Measurements from ENCODE around the gene WNT9A. TPM values are rescaled to one million over a fixed set of nuclear protein-coding genes. Genes with fewer than 3 reads are reported as not detected.

The WNT9A gene
- total RNA-seq, 2 experiments from 2014 or later = 0.30 to 0.50 TPM

DNA sequence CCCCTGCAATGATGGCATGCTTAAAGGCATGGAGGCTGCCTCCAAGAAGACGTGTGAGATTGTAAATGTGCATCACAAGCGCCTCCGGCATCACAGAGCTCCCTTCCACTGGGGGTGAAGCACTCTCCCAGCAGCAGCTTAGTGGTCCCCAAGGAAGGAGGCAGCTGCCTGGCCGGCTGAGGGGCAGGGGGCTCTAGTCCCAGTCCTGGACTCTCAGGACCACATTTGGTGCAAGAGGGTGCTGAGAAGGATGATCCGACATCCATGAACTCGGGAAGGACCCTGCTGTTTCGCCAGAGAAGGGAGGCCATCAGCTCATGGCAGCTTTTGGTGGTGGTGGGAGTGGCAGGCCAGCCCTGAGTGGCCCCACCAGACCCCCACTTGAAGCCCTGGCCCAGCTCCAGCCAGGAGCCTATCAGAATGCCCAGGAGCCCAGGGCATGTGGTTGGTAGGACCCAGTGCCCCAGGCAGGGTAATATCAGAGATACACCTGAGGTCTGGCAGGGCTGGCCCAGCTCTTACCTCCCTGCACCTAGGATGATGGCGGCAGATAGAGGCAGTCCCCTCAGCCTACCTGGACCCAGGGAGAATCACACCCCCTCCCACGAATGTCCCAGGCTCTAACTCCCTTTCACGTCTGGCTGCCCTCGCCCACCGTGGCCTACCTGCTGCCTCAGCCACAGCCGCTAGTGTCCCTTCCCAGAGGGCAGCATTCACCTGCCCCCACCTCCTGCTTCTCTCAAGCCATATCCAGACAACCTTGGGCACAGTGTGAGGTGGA lies 2.4 kb upstream of the WNT9A start:
- DNase-seq (peak; percentile 33), ATAC-seq (no peak)
- Mint-ChIP-seq H3K4me1 (peaks cover 10% of the 10 kb centered on the region), H3K27me3 (peaks cover 41% of the 10 kb centered on the region), H3K36me3 (no peaks in the 10 kb centered on the region), H3K27ac (no peak overlapping the region), H3K9me3 (ENCODE audit: low read depth) (no peaks in the 10 kb centered on the region), H3K4me3 (no peak overlapping the region)
- CTCF ChIA-PET = interaction anchor here (1.3 kb wide), 1 partner anchor 188 kb away, joined by 3 read pairs; no protein-coding TSS in a partner anchor

DNA sequence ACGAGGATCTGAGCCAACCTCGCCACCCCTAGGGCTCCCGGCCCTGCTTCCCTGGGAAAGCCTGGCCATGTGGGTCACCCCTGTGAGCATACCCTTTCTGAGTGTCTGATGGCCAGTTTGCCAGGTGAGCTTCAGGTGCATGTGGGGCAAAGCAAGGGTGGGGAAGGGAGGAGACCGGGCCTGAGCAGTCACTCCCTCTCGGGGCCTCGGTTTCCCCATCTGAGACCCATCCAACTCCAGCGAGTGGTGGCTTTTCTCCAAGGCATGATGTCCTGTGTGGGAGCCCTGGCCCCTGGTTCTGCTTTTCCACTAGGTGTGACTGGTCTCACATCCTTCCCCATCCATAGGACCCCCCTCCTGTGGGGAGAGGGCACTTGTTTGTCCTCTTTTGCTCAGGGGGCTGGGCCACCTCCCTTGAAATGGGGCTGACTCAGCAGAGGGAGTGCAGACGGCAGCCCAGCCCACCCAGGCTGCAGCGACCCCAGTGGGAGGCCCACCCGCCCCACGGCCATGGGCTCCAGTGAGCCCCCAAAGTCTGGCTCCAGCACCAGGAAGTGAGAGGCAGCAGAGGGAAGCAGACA lies 1.7 kb upstream of the WNT9A start:
- Mint-ChIP-seq H3K27me3 (peaks cover 35% of the 10 kb centered on the region), H3K9me3 (ENCODE audit: low read depth) (no peaks in the 10 kb centered on the region), H3K4me3 (no peak overlapping the region), H3K4me1 (peaks cover 10% of the 10 kb centered on the region), H3K36me3 (no peaks in the 10 kb centered on the region), H3K27ac (no peak overlapping the region)
- ATAC-seq (no peak), DNase-seq (peak; percentile 31)
- CTCF ChIA-PET = interaction anchor here (1.3 kb wide), 1 partner anchor 188 kb away, joined by 3 read pairs; no protein-coding TSS in a partner anchor

- peaks cover 29% of the 10 kb centered on the region for H3K27me3 Mint-ChIP-seq
- no peaks in the 10 kb centered on the region for H3K36me3 Mint-ChIP-seq
- H3K4me1 Mint-ChIP-seq = peaks cover 10% of the 10 kb centered on the region
- no peak for ATAC-seq
- peak; percentile 39 for DNase-seq
- H3K9me3 Mint-ChIP-seq (ENCODE audit: low read depth) = no peaks in the 10 kb centered on the region
- peak overlapping the region; percentile 61 for H3K4me3 Mint-ChIP-seq
- CTCF ChIA-PET = interaction anchor here (1.0 to 2.3 kb wide), 4 partner anchors 12 to 218 kb away, joined by 4 to 14 read pairs (median 8); no protein-coding TSS in a partner anchor
- no peak overlapping the region for H3K27ac Mint-ChIP-seq
Measured at GRCh38 chr1:227948493-227949260, 945 bp upstream of the WNT9A start.

DNA sequence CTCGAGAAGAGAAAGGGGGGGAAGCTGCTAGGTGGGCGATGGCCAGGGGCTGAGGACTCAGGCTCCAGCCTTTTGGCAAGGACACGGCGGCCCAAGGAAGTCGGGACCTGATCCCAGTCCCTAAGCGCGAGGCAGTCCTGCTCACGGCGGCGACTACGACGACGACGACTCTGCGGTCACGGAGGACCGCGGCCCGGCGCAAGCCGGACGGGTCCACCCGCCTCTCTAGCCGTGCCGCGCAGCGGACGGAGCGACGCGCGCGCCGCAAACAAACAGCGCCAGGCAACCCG lies 401 bp downstream of the WNT9A start:
- Mint-ChIP-seq H3K4me1 (peaks cover 10% of the 10 kb centered on the region), H3K4me3 (peak overlapping the region; percentile 60), H3K27me3 (peaks cover 23% of the 10 kb centered on the region), H3K9me3 (ENCODE audit: low read depth) (no peaks in the 10 kb centered on the region), H3K27ac (no peak overlapping the region), H3K36me3 (no peaks in the 10 kb centered on the region)
- CTCF ChIA-PET = interaction anchor here (0.8 to 2.3 kb wide), 3 partner anchors 182 to 188 kb away, joined by 4 to 14 read pairs (median 11); no protein-coding TSS in a partner anchor
- peak; percentile 12 for ATAC-seq
- DNase-seq = peak; percentile 37

- peak; percentile 69 for ATAC-seq
- no peak overlapping the region for H3K27ac Mint-ChIP-seq
- peak overlapping the region; percentile 60 for H3K4me3 Mint-ChIP-seq
- peak; percentile 66 for DNase-seq
- H3K36me3 Mint-ChIP-seq = no peaks in the 10 kb centered on the region
- H3K27me3 Mint-ChIP-seq = peaks cover 23% of the 10 kb centered on the region
- CTCF ChIA-PET = interaction anchor here (0.8 to 2.3 kb wide), 4 partner anchors 181 to 187 kb away, joined by 4 to 14 read pairs (median 11); no protein-coding TSS in a partner anchor
- H3K9me3 Mint-ChIP-seq (ENCODE audit: low read depth) = no peaks in the 10 kb centered on the region
- peaks cover 10% of the 10 kb centered on the region for H3K4me1 Mint-ChIP-seq
Measured at GRCh38 chr1:227946624-227947385, 927 bp downstream of the WNT9A start.

GRCh38 chr1:227945891-227946623 lies 1.7 kb downstream of the WNT9A start:
- peak; percentile 37 for DNase-seq
- H3K36me3 Mint-ChIP-seq = no peaks in the 10 kb centered on the region
- CTCF ChIA-PET = interaction anchor here (1.2 to 2.3 kb wide), 2 partner anchors 183 to 216 kb away, joined by 5 to 11 read pairs; no protein-coding TSS in a partner anchor
- peaks cover 23% of the 10 kb centered on the region for H3K27me3 Mint-ChIP-seq
- peak overlapping the region; percentile 30 for H3K4me3 Mint-ChIP-seq
- no peaks in the 10 kb centered on the region for H3K9me3 Mint-ChIP-seq (ENCODE audit: low read depth)
- H3K27ac Mint-ChIP-seq = no peak overlapping the region
- ATAC-seq = no peak
- peaks cover 10% of the 10 kb centered on the region for H3K4me1 Mint-ChIP-seq

DNA sequence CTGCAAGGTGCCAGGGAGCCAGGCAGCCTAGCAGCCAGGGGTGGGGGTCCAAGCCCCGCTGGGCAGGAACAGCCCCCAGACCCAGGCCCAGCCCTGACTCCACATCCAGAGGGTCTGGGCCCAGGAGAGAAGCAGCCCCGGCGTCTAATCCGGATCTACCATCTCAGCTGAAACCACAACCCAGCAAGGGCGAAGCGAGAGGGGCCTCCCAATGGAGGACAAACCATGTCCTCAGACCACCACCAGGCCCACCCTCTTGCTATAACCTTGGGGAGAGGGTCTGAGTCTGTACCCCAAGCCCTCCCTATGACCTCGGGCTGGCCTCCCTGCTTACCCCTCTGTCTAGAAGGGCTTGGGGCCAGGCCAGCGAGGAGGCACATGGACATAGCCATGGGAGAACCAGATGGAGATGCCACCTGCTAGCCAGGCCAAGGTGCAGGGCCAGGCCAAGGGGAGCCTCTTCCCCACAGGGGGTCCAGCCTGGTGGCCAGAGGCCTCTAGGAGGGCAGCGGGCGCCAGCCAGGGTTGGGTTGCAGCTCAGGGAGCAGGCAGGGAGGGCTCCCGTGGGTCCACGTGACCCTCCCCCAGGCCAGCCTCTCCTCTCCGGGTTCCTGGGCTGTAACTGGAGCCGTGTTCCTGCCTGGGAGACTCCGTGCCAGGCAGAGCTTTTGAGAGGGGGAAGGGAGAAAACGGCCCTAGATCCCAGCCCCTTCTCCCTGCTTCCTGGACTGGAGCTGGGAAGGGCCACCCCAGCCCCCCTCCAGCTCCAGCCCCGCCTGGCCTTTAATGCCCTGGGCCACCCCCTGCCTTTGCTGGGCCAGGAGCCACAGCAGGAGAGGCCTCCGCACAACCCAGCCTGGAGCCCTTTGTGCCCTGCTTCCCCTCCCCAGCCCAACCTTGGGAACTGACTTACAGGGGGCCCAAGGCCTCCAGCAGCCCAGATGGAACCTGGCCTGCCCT lies 2.5 kb downstream of the WNT9A start:
- Mint-ChIP-seq H3K27me3 (peaks cover 23% of the 10 kb centered on the region), H3K4me3 (no peak overlapping the region), H3K9me3 (ENCODE audit: low read depth) (no peaks in the 10 kb centered on the region), H3K4me1 (peaks cover 10% of the 10 kb centered on the region), H3K27ac (no peak overlapping the region), H3K36me3 (no peaks in the 10 kb centered on the region)
- CTCF ChIA-PET = interaction anchor here (1.2 to 2.3 kb wide), 2 partner anchors 183 to 215 kb away, joined by 5 to 11 read pairs; no protein-coding TSS in a partner anchor
- DNase-seq (peak; percentile 33), ATAC-seq (no peak)

DNA sequence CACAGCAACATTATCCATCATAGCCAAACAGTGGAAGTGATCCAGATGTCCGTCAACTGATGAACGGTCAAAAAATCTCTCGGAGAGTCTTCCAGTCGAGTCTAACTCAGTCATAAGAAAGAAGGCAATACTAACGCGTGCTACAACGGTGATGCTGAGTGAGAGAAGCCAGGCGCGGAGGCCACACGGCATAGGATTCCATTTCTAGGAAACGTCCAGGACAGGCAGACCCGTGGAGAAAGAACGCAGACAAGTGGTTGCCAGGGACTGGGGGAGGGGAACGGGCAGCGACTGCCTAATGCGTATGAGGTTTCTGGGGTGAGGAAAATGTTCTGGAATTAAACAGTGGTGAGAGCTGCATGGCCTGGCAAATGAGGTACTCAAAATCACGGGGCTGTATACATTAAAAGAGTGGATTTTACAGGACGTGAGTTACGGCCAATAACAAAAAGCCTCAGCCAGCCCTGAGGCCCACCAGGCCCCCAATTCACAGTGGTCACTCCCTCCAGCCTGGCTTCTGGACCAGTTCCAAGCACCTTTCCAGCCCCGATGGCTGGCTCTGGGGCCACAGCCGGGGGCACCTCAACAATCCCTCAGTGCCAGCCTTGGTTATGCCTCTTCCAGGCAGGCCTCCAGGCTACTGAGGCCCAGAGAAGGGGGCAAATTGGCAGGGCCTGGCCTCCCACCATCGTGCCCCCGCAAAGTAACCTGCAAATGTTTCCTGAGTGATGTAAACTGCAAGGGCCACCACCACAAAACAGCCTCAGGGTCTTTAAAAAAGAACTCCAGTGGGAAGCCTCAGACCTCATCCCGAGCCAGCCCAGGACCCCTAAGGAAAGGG lies 3.4 kb downstream of the WNT9A start:
- no peak for ATAC-seq
- H3K9me3 Mint-ChIP-seq (ENCODE audit: low read depth) = no peaks in the 10 kb centered on the region
- H3K36me3 Mint-ChIP-seq = no peaks in the 10 kb centered on the region
- H3K4me3 Mint-ChIP-seq = no peak overlapping the region
- H3K4me1 Mint-ChIP-seq = peaks cover 10% of the 10 kb centered on the region
- H3K27ac Mint-ChIP-seq = no peak overlapping the region
- DNase-seq = peak; percentile 23
- CTCF ChIA-PET = interaction anchor here (2.3 kb wide), 1 partner anchor 182 kb away, joined by 11 read pairs; no protein-coding TSS in a partner anchor
- peaks cover 23% of the 10 kb centered on the region for H3K27me3 Mint-ChIP-seq

- DNase-seq = peak; percentile 36
- Mint-ChIP-seq H3K27ac (no peak overlapping the region), H3K4me3 (no peak overlapping the region), H3K9me3 (ENCODE audit: low read depth) (no peaks in the 10 kb centered on the region), H3K4me1 (peaks cover 8% of the 10 kb centered on the region), H3K27me3 (peaks cover 17% of the 10 kb centered on the region), H3K36me3 (no peaks in the 10 kb centered on the region)
- CTCF ChIA-PET = no interaction called here
- no peak for ATAC-seq
Measured at GRCh38 chr1:227943381-227944089, 4.2 kb downstream of the WNT9A start.

- Mint-ChIP-seq H3K27me3 (peaks cover 14% of the 10 kb centered on the region), H3K9me3 (ENCODE audit: low read depth) (peaks cover 5% of the 10 kb centered on the region), H3K36me3 (no peaks in the 10 kb centered on the region), H3K27ac (no peak overlapping the region), H3K4me1 (peaks cover 5% of the 10 kb centered on the region), H3K4me3 (no peak overlapping the region)
- ATAC-seq (no peak), DNase-seq (peak; percentile 22)
- CTCF ChIA-PET = no interaction called here
Measured at GRCh38 chr1:227942716-227943261, 4.9 kb downstream of the WNT9A start.

Measured in activated CD8-positive, alpha-beta memory T cell treated with anti-CD3 and anti-CD28 coated beads, Interleukin-2, amount 10 ng/mL, durations not matched to agents 7 days and 5 days (primary cell).